Caco-2 (cell line): Measurements from ENCODE around the gene ANKS3. TPM values are rescaled to one million over a fixed set of nuclear protein-coding genes. Genes with fewer than 3 reads are reported as not detected.
A peak's percentile ranks its signal among the peaks of the same experiment; 100 is the strongest.

Experiments
- BruUV-seq: library from RNA; stranded (reverse); fragments of 400-500 nt; replicated peaks from 2 replicates; lab custom pipeline; 2021; lab: Mats Ljungman, UMichigan
- CTCF ChIA-PET: fragments of 300-600 bp; sonication (Branson Sonifier 250); formaldehyde crosslinking; loops from one replicate; lab custom pipeline; 2022; ENCODE audit warnings: antibody characterized with exemption; lab: Charles Lee
- POLR2A ChIA-PET: fragments of 300-600 bp; sonication (Branson Sonifier 250); formaldehyde crosslinking; loops from one replicate; lab custom pipeline; 2022; ENCODE audit warnings: antibody characterized with exemption; lab: Charles Lee
- DNase-seq, 2 experiments: peaks; one replicate each; pipeline versions ENCODE4 v3.0.0 to v3.0.0-alpha.2; 2020 to 2022
- H3K27me3 ChIP-seq: replicated peaks from 2 replicates; pipeline ENCODE4 v1.6.0; 2011; ENCODE audit warnings: low read length; ENCODE audit not compliant: control insufficient read depth, insufficient read depth
- H3K36me3 ChIP-seq: 2 replicates; pipeline ENCODE4 v1.5.1; 2011; ENCODE audit warnings: low read length; ENCODE audit not compliant: control insufficient read depth, insufficient read depth
- H3K4me1 ChIP-seq: fragments of 250-450 bp; sonication (Bioruptor Pico); 2 replicates; pipeline ENCODE4 v1.5.1; 2020; ENCODE audit warnings: mild to moderate bottlenecking
- H3K4me3 ChIP-seq: 2 replicates; pipeline ENCODE4 v1.5.1; 2011; ENCODE audit warnings: low read depth, mild to moderate bottlenecking, control low read depth, low read length
- H3K9me3 ChIP-seq: fragments of 250-450 bp; sonication (Bioruptor Pico); 2 replicates; pipeline ENCODE4 v1.5.1; 2020; ENCODE audit warnings: mild to moderate bottlenecking, moderate library complexity
- H3K27ac Mint-ChIP-seq: one replicate; pipeline ENCODE4 v1.8.0; 2022; ENCODE audit warnings: mixed read lengths; ENCODE audit not compliant: unreplicated experiment
- H3K27me3 Mint-ChIP-seq: one replicate; pipeline ENCODE4 v1.8.0; 2022; ENCODE audit warnings: mixed read lengths; ENCODE audit not compliant: insufficient read depth, unreplicated experiment
- H3K36me3 Mint-ChIP-seq: one replicate; pipeline ENCODE4 v1.8.0; 2022; ENCODE audit warnings: mild to moderate bottlenecking, mixed read lengths; ENCODE audit not compliant: insufficient read depth, unreplicated experiment
- H3K4me1 Mint-ChIP-seq: one replicate; pipeline ENCODE4 v1.8.0; 2022; ENCODE audit warnings: low read depth, mixed read lengths; ENCODE audit not compliant: unreplicated experiment
- H3K4me3 Mint-ChIP-seq: one replicate; pipeline ENCODE4 v1.8.0; 2022; ENCODE audit warnings: mild to moderate bottlenecking, moderate library complexity, mixed read lengths; ENCODE audit not compliant: unreplicated experiment
- H3K9me3 Mint-ChIP-seq: one replicate; pipeline ENCODE4 v1.8.0; 2022; ENCODE audit warnings: mixed read lengths; ENCODE audit not compliant: unreplicated experiment
- CTCF ChIP-seq, 2 experiments: fragments of 200-600 bp in 1 of 2; IDR thresholded peaks; 1 replicate in 1 of 2; 2 replicates in 1 of 2; pipeline versions ENCODE4 v1.5.1 to v1.8.0; 2011 to 2022; ENCODE audit warnings: antibody characterized with exemption in 1 of 2, control low read depth in 1 of 2, inconsistent platforms in 1 of 2, low read depth in 1 of 2, low read length in 1 of 2, mild to moderate bottlenecking in 1 of 2, moderate library complexity in 1 of 2; ENCODE audit not compliant: insufficient read depth in 1 of 2, severe bottlenecking in 1 of 2, unreplicated experiment in 1 of 2
- intact Hi-C: fragments of 100-400 bp; cut with micrococcal nuclease; formaldehyde crosslinking; loops from one replicate; pipeline ENCODE4 v1.10.0; 2022; ENCODE audit not compliant: unreplicated experiment
- total RNA-seq: library from RNA; stranded (reverse); gene quantifications from 2 replicates; pipeline ENCODE4 v1.2.3, GENCODE V29; 2022

The ANKS3 gene
- total RNA-seq, 1 experiment from 2014 or later, result 28.1 TPM

GRCh38 chr16:4690946-4691665 lies 43.0 kb downstream of the ANKS3 start:
- Histone ChIP-seq H3K4me3 (no peak overlapping the region), H3K27me3 (no peaks in the 10 kb centered on the region), H3K4me1 (0 out of 2 replicates have a peak, but pooled peaks cover 6% of the 10 kb centered on the region), H3K36me3 (no peaks in the 10 kb centered on the region; the same call in 1 of the 2 replicates), H3K9me3 (no peaks in the 10 kb centered on the region)
- no peak for TF ChIP-seq CTCF (IDR thresholded peaks at IDR 0.05; ENCODE audit: insufficient read depth in 1 of 2, low read depth in 1 of 2, low read length in 1 of 2, severe bottlenecking in 1 of 2, unreplicated experiment in 1 of 2)
- intact Hi-C loops, result loop anchor here (5.0 kb wide), 1 partner anchor 111 kb away; the partner anchor contains the start of gene ROGDI
- no peak overlapping the region for H3K27ac Mint-ChIP-seq
- H3K4me1 Mint-ChIP-seq, result no peaks in the 10 kb centered on the region
- DNase-seq, result no peak
- ChIA-PET CTCF (no interaction called here), POLR2A (no interaction called here)
- peak overlapping the region; percentile 35 for H3K4me3 Mint-ChIP-seq
- BruUV-seq, result no TSS peak
- H3K9me3 Mint-ChIP-seq, result no peaks in the 10 kb centered on the region
- H3K36me3 Mint-ChIP-seq, result peaks cover 32% of the 10 kb centered on the region
- H3K27me3 Mint-ChIP-seq, result no peaks in the 10 kb centered on the region

DNA sequence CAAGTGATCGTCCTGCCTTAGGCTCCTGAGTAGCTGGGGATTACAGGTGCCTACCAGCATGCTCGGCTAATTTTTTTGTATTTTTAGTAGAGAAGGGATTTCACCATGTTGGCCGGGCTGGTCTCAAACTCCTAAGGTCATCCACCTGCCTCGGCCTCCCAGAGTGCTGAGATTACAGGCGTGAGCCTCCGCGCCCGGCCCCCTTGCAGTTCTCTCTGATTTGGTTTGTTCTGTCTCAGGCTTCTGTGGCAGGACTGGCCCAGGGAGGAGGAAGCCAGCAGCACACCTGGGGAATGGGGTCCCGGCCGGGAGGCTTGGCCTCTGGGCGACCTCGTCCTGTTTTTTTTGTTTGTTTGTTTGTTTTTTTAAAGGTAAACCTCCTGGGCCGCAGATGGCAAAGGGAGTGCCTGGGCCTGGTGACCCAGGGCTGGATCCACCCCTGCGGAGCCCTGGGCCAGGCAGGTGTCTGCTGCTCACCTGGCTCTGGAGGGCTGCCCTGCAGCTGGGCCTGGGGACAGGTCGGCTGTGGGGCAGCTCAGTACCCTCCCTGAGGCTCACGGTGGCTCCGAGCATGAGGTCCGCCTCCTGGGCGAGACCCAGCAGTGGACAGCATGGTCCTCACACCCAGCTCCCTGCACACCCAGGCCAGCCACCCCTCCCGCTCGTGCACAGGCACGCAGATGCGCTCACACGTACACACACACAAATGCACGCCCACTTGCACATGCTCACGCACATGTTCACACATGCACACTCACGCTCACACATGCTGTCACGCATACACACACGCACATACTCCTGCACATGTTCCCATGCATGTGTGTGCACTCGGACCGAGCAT lies 44.0 kb downstream of the ANKS3 start:
- H3K4me3 ChIP-seq, result no peak overlapping the region
- no peak for DNase-seq
- TF ChIP-seq CTCF (IDR thresholded peaks at IDR 0.05; ENCODE audit: insufficient read depth in 1 of 2, low read depth in 1 of 2, low read length in 1 of 2, severe bottlenecking in 1 of 2, unreplicated experiment in 1 of 2), result no peak
- H3K27ac Mint-ChIP-seq, result no peak overlapping the region
- H3K27me3 ChIP-seq, result no peaks in the 10 kb centered on the region
- H3K4me1 Mint-ChIP-seq, result no peaks in the 10 kb centered on the region
- no peaks in the 10 kb centered on the region for H3K9me3 Mint-ChIP-seq
- ChIA-PET CTCF (no interaction called here), POLR2A (no interaction called here)
- no peaks in the 10 kb centered on the region for H3K27me3 Mint-ChIP-seq
- H3K4me1 ChIP-seq, result 0 out of 2 replicates have a peak, but pooled peaks cover 6% of the 10 kb centered on the region
- no peaks in the 10 kb centered on the region for H3K36me3 ChIP-seq
- intact Hi-C loops, result loop anchor here (5.0 kb wide), 1 partner anchor 112 kb away; the partner anchor contains the start of gene ROGDI
- H3K4me3 Mint-ChIP-seq, result no peak overlapping the region
- peaks cover 25% of the 10 kb centered on the region for H3K36me3 Mint-ChIP-seq
- TSS peak; percentile 13 for BruUV-seq
- H3K9me3 ChIP-seq, result no peaks in the 10 kb centered on the region

GRCh38 chr16:4689091-4689671 lies 44.9 kb downstream of the ANKS3 start:
- H3K27me3 ChIP-seq, result no peaks in the 10 kb centered on the region
- BruUV-seq, result no TSS peak
- no peak for DNase-seq
- no peak overlapping the region for H3K27ac Mint-ChIP-seq
- H3K9me3 Mint-ChIP-seq, result no peaks in the 10 kb centered on the region
- no peaks in the 10 kb centered on the region for H3K27me3 Mint-ChIP-seq
- POLR2A ChIA-PET, result no interaction called here
- no peak overlapping the region for H3K4me3 Mint-ChIP-seq
- peaks cover 16% of the 10 kb centered on the region for H3K36me3 Mint-ChIP-seq
- intact Hi-C loops, result no loop called here
- no peaks in the 10 kb centered on the region for H3K36me3 ChIP-seq
- no peak overlapping the region for H3K4me3 ChIP-seq
- TF ChIP-seq CTCF (IDR thresholded peaks at IDR 0.05; ENCODE audit: insufficient read depth in 1 of 2, low read depth in 1 of 2, low read length in 1 of 2, severe bottlenecking in 1 of 2, unreplicated experiment in 1 of 2), result no peak
- no peaks in the 10 kb centered on the region for H3K9me3 ChIP-seq
- CTCF ChIA-PET, result no interaction called here
- H3K4me1 Mint-ChIP-seq, result no peaks in the 10 kb centered on the region
- H3K4me1 ChIP-seq, result 0 out of 2 replicates have a peak, but pooled peaks cover 6% of the 10 kb centered on the region
